Mesothelial cell of epicardium (in vitro differentiated cells): ENCODE results near the gene RAB11FIP3. TPM values are rescaled to one million over a fixed set of nuclear protein-coding genes. Genes with fewer than 3 reads are reported as not detected.

Experiments
- DNase-seq, 2 experiments: peaks; one replicate each; pipeline ENCODE4 v3.0.0; 2021; ENCODE audit warnings: low spot score in 2 of 2; ENCODE audit not compliant: unreplicated experiment in 2 of 2
- H3K27ac Mint-ChIP-seq: 2 replicates; pipeline ENCODE4 v1.8.0; 2021; ENCODE audit warnings: mixed read lengths
- H3K27me3 Mint-ChIP-seq: 2 replicates; pipeline ENCODE4 v1.8.0; 2021; ENCODE audit warnings: low read depth, mixed read lengths
- H3K36me3 Mint-ChIP-seq: 2 replicates; pipeline ENCODE4 v1.8.0; 2021; ENCODE audit warnings: mixed read lengths
- H3K4me1 Mint-ChIP-seq: 2 replicates; pipeline ENCODE4 v1.8.0; 2021; ENCODE audit warnings: mixed read lengths
- H3K4me3 Mint-ChIP-seq: 2 replicates; pipeline ENCODE4 v1.8.0; 2021; ENCODE audit warnings: mild to moderate bottlenecking, moderate library complexity, mixed read lengths
- H3K9me3 Mint-ChIP-seq: 2 replicates; pipeline ENCODE4 v1.8.0; 2021; ENCODE audit warnings: mixed read lengths
- total RNA-seq: library from RNA; stranded (reverse); gene quantifications from 3 replicates; pipeline ENCODE4 v1.2.1, GENCODE V29; 2021
- TF ChIP-seq, protein P1 (sequence below): fragments of 200-600 bp; sonication (generic); IDR thresholded peaks from one replicate; pipeline ENCODE4 v1.5.0; 2021; ENCODE audit warnings: antibody characterized with exemption; ENCODE audit not compliant: unreplicated experiment

RAB11FIP3 gene
- total RNA-seq, 1 donor from 2014 or later: 68.8 TPM

- Mint-ChIP-seq H3K27ac (no peak overlapping the region), H3K4me1 (peaks cover 20% of the 10 kb centered on the region)
These were observed 5.5 kb downstream of the RAB11FIP3 start for GRCh38 chr16:430904-431303.

DNA sequence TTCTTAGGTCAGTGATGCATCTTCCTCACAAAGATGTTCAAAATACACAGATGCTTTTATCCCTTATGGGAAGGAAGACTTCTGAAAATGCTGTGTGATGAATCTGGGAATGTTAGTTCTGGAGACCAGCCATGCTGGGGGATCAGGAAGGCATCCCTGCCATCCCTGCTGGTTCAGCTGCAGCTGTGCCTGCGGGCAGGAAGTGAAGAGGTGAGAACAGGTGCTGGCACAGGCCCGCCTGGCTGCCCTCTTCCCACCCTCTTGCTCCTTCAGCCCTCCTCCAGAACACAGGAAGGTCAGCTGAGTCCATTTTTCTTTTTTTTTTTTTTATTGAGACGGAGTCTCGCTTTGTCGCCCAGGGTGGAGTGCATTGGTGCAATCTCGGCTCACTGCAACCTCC, 15.2 kb downstream of the RAB11FIP3 start:
- H3K27me3 Mint-ChIP-seq: no peaks in the 10 kb centered on the region
- no peaks in the 10 kb centered on the region for H3K4me1 Mint-ChIP-seq

More at GRCh38 chr16:430904-431303, 5.5 kb downstream of the RAB11FIP3 start:
- H3K36me3 Mint-ChIP-seq: peaks cover 6% of the 10 kb centered on the region
- TF ChIP-seq, protein P1, sequence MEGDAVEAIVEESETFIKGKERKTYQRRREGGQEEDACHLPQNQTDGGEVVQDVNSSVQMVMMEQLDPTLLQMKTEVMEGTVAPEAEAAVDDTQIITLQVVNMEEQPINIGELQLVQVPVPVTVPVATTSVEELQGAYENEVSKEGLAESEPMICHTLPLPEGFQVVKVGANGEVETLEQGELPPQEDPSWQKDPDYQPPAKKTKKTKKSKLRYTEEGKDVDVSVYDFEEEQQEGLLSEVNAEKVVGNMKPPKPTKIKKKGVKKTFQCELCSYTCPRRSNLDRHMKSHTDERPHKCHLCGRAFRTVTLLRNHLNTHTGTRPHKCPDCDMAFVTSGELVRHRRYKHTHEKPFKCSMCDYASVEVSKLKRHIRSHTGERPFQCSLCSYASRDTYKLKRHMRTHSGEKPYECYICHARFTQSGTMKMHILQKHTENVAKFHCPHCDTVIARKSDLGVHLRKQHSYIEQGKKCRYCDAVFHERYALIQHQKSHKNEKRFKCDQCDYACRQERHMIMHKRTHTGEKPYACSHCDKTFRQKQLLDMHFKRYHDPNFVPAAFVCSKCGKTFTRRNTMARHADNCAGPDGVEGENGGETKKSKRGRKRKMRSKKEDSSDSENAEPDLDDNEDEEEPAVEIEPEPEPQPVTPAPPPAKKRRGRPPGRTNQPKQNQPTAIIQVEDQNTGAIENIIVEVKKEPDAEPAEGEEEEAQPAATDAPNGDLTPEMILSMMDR: no peak
- DNase-seq: no peak
- H3K4me3 Mint-ChIP-seq: no peak overlapping the region
- H3K9me3 Mint-ChIP-seq: no peaks in the 10 kb centered on the region
- H3K27me3 Mint-ChIP-seq: no peaks in the 10 kb centered on the region

GRCh38 chr16:441447-441846, 16.0 kb downstream of the RAB11FIP3 start:
- Mint-ChIP-seq H3K27ac (no peak overlapping the region), H3K9me3 (no peaks in the 10 kb centered on the region), H3K27me3 (no peaks in the 10 kb centered on the region), H3K4me1 (no peaks in the 10 kb centered on the region), H3K36me3 (peaks cover 2% of the 10 kb centered on the region), H3K4me3 (no peak overlapping the region)
- TF ChIP-seq, protein P1: no peak
- no peak for DNase-seq

More for the DNA sequence above, 15.2 kb downstream of the RAB11FIP3 start:
- Mint-ChIP-seq H3K36me3 (peaks cover 2% of the 10 kb centered on the region), H3K27ac (no peak overlapping the region), H3K9me3 (no peaks in the 10 kb centered on the region), H3K4me3 (no peak overlapping the region)
- DNase-seq: no peak
- TF ChIP-seq, protein P1: no peak

DNA sequence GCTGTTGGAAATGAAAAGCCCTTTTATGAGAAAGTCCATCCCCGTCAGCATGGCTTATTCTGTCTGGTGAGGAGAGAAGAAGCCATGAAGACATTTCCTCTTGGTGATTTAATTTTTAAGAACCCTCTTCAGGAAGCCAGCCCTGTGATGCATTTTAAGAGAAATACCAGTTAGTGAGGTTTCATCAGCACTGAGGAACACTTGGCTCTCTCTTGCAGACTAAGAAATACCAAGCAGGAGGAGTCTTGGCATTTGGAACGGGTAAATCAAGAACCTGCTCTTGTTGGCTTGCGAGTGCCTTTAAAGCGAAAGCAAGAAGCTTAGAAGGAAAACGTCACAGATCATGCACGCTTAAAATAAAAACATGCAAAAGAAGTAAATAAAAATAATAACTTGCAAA, 17.5 kb downstream of the RAB11FIP3 start:
- no peak for DNase-seq
- H3K4me1 Mint-ChIP-seq: no peaks in the 10 kb centered on the region
- TF ChIP-seq, protein P1: no peak
- H3K27ac Mint-ChIP-seq: no peak overlapping the region
- no peaks in the 10 kb centered on the region for H3K9me3 Mint-ChIP-seq
- H3K4me3 Mint-ChIP-seq: no peak overlapping the region
- peaks cover 2% of the 10 kb centered on the region for H3K36me3 Mint-ChIP-seq
- H3K27me3 Mint-ChIP-seq: no peaks in the 10 kb centered on the region

DNA sequence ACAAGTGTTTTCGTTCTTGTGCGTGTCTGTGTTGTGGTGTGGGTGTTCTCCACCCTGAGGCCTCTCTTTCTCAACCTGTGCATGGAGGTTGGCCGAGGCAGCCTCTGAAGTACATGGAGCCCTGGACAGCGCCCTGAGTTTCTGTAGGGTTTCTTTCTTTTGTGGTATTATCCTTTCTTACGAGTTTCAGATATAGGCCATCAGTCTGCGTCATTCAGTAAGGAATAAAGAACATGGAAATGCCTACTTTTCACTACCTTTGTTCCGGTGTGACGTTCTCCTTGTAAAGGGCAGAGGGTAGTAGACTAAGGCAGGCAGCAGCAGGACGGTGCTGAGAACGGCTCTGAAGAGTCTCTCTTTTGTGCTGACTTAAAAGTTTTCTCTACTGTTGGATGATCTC, 18.6 kb downstream of the RAB11FIP3 start:
- Mint-ChIP-seq H3K36me3 (peaks cover 2% of the 10 kb centered on the region), H3K9me3 (no peaks in the 10 kb centered on the region), H3K4me3 (no peak overlapping the region), H3K27me3 (no peaks in the 10 kb centered on the region), H3K4me1 (no peaks in the 10 kb centered on the region), H3K27ac (no peak overlapping the region)
- DNase-seq: no peak
- TF ChIP-seq, protein P1: no peak

GRCh38 chr16:445566-445965, 20.1 kb downstream of the RAB11FIP3 start:
- Mint-ChIP-seq H3K9me3 (no peaks in the 10 kb centered on the region), H3K27me3 (no peaks in the 10 kb centered on the region), H3K36me3 (no peaks in the 10 kb centered on the region), H3K27ac (no peak overlapping the region), H3K4me3 (no peak overlapping the region), H3K4me1 (peaks cover 3% of the 10 kb centered on the region)
- no peak for DNase-seq
- TF ChIP-seq, protein P1: no peak
